NCI-H1092 treated with DMSO at 0.1 percent for 48 hours (cell line): ENCODE data around the gene SGK1.
"Not testable (repeated sequence)": the region's sequence is repeated elsewhere in the genome, so short reads cannot be mapped to it uniquely, and the experiment has no call there.

ENCODE experiments used
- DNase-seq: peaks from one replicate; lab custom pipeline; 2025; lab: John Stamatoyannopoulos, UW

The SGK1 gene

GRCh38 chr6:134221250-134221649 is 96.7 kb downstream of the SGK1 start:
- DNase-seq, result no peak

- no peak for DNase-seq
Measured at GRCh38 chr6:134217798-134218140, 100.1 kb downstream of the SGK1 start.

- no peak for DNase-seq
Measured at GRCh38 chr6:134217105-134217797, 100.7 kb downstream of the SGK1 start.

- no peak for DNase-seq
Measured at GRCh38 chr6:134216301-134217010, 101.5 kb downstream of the SGK1 start.

GRCh38 chr6:134213410-134213809 is 104.5 kb downstream of the SGK1 start:
- not testable (repeated sequence) for DNase-seq

GRCh38 chr6:134211297-134211696 is 106.6 kb downstream of the SGK1 start:
- no peak for DNase-seq

GRCh38 chr6:134207421-134207820 is 110.5 kb downstream of the SGK1 start:
- DNase-seq, result no peak

GRCh38 chr6:134205366-134205765 is 112.5 kb downstream of the SGK1 start:
- DNase-seq, result no peak

- not testable (repeated sequence) for DNase-seq
Measured at GRCh38 chr6:134204759-134205158, 113.2 kb downstream of the SGK1 start.

GRCh38 chr6:134204031-134204430 is 113.9 kb downstream of the SGK1 start:
- DNase-seq, result no peak

- DNase-seq, result no peak
Measured at GRCh38 chr6:134201716-134202115, 116.2 kb downstream of the SGK1 start.

GRCh38 chr6:134199848-134200606 is 117.9 kb downstream of the SGK1 start:
- DNase-seq, result no peak

GRCh38 chr6:134198093-134198492 is 119.8 kb downstream of the SGK1 start:
- DNase-seq, result no peak

GRCh38 chr6:134197685-134198084 is 120.2 kb downstream of the SGK1 start:
- not testable (repeated sequence) for DNase-seq

- no peak for DNase-seq
Measured at GRCh38 chr6:134196568-134197193, 121.2 kb downstream of the SGK1 start.

- DNase-seq, result no peak
Measured at GRCh38 chr6:134195985-134196384, 121.9 kb downstream of the SGK1 start.

GRCh38 chr6:134195164-134195906 is 122.6 kb downstream of the SGK1 start:
- no peak for DNase-seq

- no peak for DNase-seq
Measured at GRCh38 chr6:134193536-134194498, 124.1 kb downstream of the SGK1 start.

GRCh38 chr6:134192609-134193008 is 125.3 kb downstream of the SGK1 start:
- DNase-seq, result not testable (repeated sequence)

- DNase-seq, result no peak
Measured at GRCh38 chr6:134190883-134191282, 127.0 kb downstream of the SGK1 start.

- DNase-seq, result no peak
Measured at GRCh38 chr6:134187751-134188150, 130.2 kb downstream of the SGK1 start.
